GM08714 (cell line): Measurements from ENCODE around the gene ARID1B.
A peak's percentile ranks its signal among the peaks of the same experiment; 100 is the strongest.

Experiments
- H3K4me3 ChIP-seq: fragments of 200-500 bp; sonication (Bioruptor generic); 2 replicates; pipeline ENCODE4 v1.5.1; 2014; ENCODE audit warnings: mild to moderate bottlenecking, low read length, inconsistent platforms
- ZNF274 ChIP-seq: IDR thresholded peaks from 2 replicates; pipeline ENCODE4 v1.6.1; 2012; ENCODE audit warnings: mild to moderate bottlenecking, low read depth, low read length

Gene ARID1B

DNA sequence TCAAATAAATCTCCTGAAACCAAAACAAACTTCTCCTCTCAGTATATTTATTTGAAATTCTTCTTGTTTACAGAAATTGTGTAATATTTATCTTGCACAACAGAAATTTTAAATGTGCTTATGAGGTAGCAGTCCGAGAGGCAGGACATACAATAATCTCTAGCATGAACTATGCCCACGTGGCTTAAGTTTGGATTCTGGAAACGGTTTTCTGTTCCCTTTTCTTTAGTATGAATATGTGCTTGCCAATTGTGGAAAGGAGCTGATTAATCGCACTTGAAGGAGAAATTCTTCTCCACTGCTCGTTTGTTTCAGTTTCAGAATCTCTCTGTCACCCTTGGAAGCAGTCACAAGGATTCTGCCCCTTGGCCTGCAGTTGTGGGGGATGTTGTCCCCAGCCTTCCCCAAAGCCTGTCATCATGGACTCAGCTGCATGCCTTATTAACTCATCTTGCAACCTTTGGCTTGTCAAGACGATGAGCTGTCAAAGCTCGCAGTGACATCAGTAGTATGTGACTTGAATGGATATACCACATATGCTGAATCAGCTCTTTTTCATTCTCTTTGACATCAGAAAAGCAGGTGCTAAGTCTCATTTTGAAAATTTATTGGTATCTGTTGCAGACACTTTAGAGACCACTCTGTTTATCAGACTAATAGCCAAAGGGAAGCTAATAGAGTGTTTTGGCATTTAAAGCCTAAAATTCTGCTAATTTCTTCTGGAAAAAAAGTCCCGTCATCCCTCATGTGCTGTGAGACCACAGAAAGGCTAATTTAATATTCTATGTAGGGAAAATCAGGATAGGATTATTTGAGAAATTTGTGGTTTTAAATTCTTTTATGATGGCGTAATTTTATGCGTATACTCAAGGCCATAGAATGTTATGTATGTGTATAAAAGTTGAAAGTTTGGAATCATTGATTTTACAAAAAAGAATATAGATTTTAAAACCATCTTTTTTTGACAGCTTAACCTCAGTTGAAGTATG is 186.8 kb downstream of the ARID1B start:
- H3K4me3 ChIP-seq: no peak overlapping the region
- TF ChIP-seq ZNF274: no peak

DNA sequence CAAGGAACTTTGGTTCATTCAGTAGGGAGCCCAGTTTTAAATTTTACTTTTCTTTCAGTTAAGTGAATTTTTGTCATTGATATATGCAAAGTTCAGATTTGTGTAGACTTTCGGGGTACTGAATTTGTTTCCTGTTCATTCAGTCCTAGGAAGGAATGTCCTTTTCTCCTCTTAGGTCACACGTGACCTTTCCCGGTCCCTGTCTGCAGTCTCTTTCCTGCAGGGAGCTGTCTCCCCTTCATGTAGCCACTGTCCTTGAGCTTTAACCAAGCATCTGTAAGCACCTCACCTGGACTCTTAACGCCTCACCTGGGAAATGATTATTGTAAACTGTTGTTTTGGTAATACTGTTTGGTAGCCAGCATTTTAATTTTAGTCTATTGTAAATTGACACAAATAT is 190.7 kb downstream of the ARID1B start:
- TF ChIP-seq ZNF274: no peak
- H3K4me3 ChIP-seq: no peak overlapping the region

- H3K4me3 ChIP-seq: no peak overlapping the region
- no peak for TF ChIP-seq ZNF274
Observed at GRCh38 chr6:156969233-156969632, 192.1 kb downstream of the ARID1B start.

DNA sequence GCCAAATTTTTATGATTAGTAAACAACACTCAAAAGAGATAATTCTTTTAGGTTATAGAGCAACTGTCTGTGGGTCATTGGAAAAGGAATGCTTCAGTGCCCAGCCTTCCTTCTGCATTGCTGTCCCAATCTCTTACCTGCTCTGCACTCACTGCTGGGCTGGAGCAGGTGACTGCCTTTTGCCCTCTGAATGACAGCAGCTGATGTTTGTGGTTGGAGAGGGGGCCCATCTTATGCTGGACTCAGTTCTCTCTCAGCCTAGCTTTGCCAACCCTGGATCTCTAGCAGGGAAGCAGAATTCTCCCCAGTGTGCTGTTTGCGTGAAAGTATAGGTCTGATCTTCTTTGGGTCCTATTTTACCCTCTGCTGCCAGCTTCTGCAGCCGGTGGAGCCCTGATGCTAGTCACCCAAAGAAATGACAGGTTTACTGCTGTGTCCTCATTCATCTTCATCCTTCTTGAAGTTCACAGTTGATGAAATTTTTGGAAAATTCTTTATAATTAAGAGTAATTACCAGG is 193.5 kb downstream of the ARID1B start:
- no peak overlapping the region for H3K4me3 ChIP-seq
- TF ChIP-seq ZNF274: no peak

GRCh38 chr6:156971153-156971885 is 194.1 kb downstream of the ARID1B start:
- TF ChIP-seq ZNF274: no peak

GRCh38 chr6:156972145-156972544 is 195.0 kb downstream of the ARID1B start:
- TF ChIP-seq ZNF274: no peak

More at GRCh38 chr6:156971153-156971885, 194.1 kb downstream of the ARID1B start:
- H3K4me3 ChIP-seq: no peak overlapping the region

DNA sequence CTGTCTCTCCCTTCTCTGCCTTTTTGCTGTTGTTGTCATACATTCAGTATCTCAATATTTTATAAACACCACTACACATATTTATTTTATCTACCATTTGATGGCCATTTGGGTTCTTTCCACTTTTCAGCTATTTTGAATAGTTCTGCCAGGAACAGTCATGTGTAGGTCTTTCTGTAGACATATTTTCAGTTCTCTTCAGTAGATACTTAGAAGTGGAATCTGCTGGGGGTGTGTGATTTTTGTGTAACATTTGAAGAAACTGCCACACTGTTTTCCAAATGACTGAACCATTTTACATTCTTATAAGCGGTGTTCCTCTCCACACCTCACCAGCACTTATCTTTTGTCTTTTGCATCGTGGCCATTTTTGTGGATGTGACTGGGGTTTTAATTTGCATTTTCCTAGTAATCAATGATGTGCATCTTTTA is 197.7 kb downstream of the ARID1B start:
- no peak for TF ChIP-seq ZNF274
- no peak overlapping the region for H3K4me3 ChIP-seq

More at GRCh38 chr6:156972145-156972544, 195.0 kb downstream of the ARID1B start:
- no peak overlapping the region for H3K4me3 ChIP-seq

- H3K4me3 ChIP-seq: peak overlapping the region; percentile 46
- no peak for TF ChIP-seq ZNF274
Observed at GRCh38 chr6:156975414-156975813, 198.2 kb downstream of the ARID1B start.

DNA sequence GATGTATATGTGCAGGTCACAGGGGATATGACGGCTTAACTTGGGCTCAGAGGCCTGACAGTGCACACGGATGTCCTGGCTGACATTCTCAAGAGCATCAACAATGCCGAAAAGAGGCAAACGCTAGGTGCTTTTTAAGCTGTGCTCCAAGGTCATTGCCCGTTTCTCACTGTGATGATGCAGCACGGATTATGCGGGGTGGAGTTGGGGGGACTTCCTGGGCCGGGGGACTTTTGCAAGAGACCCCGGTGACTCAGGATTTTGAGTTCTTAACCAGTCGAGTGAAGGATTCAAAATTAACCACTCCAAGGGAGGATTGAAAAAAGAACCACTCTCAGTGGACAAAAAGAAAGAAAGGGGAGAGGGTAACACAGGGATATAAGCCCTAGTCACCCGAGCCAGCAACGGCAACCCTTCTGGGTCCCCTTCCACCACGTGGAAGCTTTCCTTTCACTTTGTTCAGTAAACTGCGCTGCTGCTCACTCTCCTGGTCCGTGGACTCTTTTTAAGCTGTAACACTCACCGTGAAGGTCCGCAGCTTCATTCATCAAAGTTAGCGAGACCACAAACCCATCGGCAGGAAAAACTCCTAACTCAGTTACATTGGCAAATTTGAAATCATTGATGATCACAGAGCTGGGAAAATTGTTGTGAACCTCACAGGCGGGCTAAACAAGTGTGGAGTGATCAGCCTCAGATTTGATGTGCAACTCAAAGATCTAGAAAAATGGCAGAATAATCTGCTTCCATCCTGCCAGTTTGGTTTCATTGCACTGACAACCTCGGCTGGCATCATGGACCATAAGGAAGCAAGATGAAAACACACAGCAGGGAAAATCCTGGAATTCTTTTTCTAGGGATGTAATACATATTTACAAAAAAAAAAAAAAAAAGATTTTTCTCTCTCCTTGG is 199.3 kb downstream of the ARID1B start:
- no peak for TF ChIP-seq ZNF274
- peak overlapping the region; percentile 46 for H3K4me3 ChIP-seq

DNA sequence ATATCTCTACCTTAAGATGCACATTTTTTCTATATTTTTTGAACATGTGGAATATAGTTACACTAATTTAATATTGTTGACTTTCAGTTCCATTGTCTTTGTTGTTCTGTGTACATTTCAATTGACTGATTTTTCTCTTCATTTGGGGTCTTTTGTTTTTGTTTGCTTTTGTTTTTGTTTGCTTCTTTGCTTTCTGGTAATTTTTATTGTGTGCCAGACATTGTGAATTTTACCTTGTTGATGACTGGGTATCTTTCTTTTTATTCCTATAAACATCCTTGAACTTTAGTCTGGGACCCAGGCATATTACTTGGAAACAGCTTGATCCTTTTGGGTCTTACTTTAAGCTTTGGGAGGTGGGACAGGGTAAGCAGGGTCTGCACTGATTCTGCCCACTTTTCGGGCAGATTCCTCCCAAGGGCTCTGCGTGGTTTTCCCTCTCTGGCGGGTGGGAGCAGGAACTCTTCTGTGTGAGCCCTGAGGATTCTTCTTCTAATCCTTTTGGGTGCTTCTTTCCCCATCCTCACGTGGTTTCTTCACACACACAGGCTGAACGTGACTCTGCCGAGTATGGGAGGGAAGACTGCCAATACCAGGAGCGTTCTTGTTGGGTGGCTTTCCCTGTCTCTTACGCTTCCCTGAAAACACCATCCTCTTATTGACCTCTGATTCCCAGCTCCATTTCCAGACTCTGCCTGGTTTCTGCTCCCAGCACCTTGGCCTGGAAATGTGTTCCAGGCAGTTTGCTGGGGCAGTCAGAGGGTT is 200.5 kb downstream of the ARID1B start:
- peak overlapping the region; percentile 8 for H3K4me3 ChIP-seq
- TF ChIP-seq ZNF274: no peak

GRCh38 chr6:156978948-156979347 is 201.8 kb downstream of the ARID1B start:
- TF ChIP-seq ZNF274: no peak
- no peak overlapping the region for H3K4me3 ChIP-seq

- TF ChIP-seq ZNF274: no peak
- H3K4me3 ChIP-seq: no peak overlapping the region
Observed at GRCh38 chr6:156980515-156980914, 203.3 kb downstream of the ARID1B start.

GRCh38 chr6:156980948-156981347 is 203.8 kb downstream of the ARID1B start:
- no peak for TF ChIP-seq ZNF274
- no peak overlapping the region for H3K4me3 ChIP-seq
